Measurements from ENCODE around the gene ZNF618.

ZNF618 gene

GRCh38 chr9:113913426-113914195 is 37.5 kb downstream of the ZNF618 start:
- peak; percentile 59 for DNase-seq

- DNase-seq, result no peak
Measured at GRCh38 chr9:113914517-113914916, 38.4 kb downstream of the ZNF618 start.

GRCh38 chr9:113915817-113916434 is 39.8 kb downstream of the ZNF618 start:
- no peak for DNase-seq

GRCh38 chr9:113916931-113917330 is 40.8 kb downstream of the ZNF618 start:
- DNase-seq, result no peak

GRCh38 chr9:113918697-113919350 is 42.7 kb downstream of the ZNF618 start:
- no peak for DNase-seq

GRCh38 chr9:113919382-113919781 is 43.3 kb downstream of the ZNF618 start:
- DNase-seq, result no peak

GRCh38 chr9:113919871-113920270 is 43.8 kb downstream of the ZNF618 start:
- DNase-seq, result no peak

- no peak for DNase-seq
Measured at GRCh38 chr9:113920872-113921271, 44.8 kb downstream of the ZNF618 start.

GRCh38 chr9:113921396-113921925 is 45.4 kb downstream of the ZNF618 start:
- no peak for DNase-seq

- no peak for DNase-seq
Measured at GRCh38 chr9:113922160-113922559, 46.1 kb downstream of the ZNF618 start.

- no peak for DNase-seq
Measured at GRCh38 chr9:113926211-113926610, 50.1 kb downstream of the ZNF618 start.

- DNase-seq, result no peak
Measured at GRCh38 chr9:113927277-113927676, 51.2 kb downstream of the ZNF618 start.

- no peak for DNase-seq
Measured at GRCh38 chr9:113928269-113928668, 52.2 kb downstream of the ZNF618 start.

- DNase-seq, result no peak
Measured at GRCh38 chr9:113929634-113930389, 53.7 kb downstream of the ZNF618 start.

- no peak for DNase-seq
Measured at GRCh38 chr9:113930390-113930783, 54.3 kb downstream of the ZNF618 start.

GRCh38 chr9:113931140-113931539 is 55.0 kb downstream of the ZNF618 start:
- no peak for DNase-seq

GRCh38 chr9:113931777-113932176 is 55.7 kb downstream of the ZNF618 start:
- no peak for DNase-seq

GRCh38 chr9:113932906-113933584 is 56.9 kb downstream of the ZNF618 start:
- no peak for DNase-seq

GRCh38 chr9:113933671-113934070 is 57.6 kb downstream of the ZNF618 start:
- no peak for DNase-seq

- no peak for DNase-seq
Measured at GRCh38 chr9:113934167-113934828, 58.2 kb downstream of the ZNF618 start.

- no peak for DNase-seq
Measured at GRCh38 chr9:113934829-113935676, 58.9 kb downstream of the ZNF618 start.
